Activated CD4-positive, alpha-beta T cell treated with anti-CD3 and anti-CD28 coated beads, Interleukin-2, amount 50 U/mL, for 48 hours (primary cell): Measurements from ENCODE around the gene NUP62.
A peak's percentile ranks its signal among the peaks of the same experiment; 100 is the strongest.
"Not testable (repeated sequence)": the region's sequence is repeated elsewhere in the genome, so short reads cannot be mapped to it uniquely, and the experiment has no call there.

Experiments used
- DNase-seq, 2 experiments: peaks; one replicate each; pipeline ENCODE4 v3.0.0-alpha.2; 2020

Gene NUP62, protein sequence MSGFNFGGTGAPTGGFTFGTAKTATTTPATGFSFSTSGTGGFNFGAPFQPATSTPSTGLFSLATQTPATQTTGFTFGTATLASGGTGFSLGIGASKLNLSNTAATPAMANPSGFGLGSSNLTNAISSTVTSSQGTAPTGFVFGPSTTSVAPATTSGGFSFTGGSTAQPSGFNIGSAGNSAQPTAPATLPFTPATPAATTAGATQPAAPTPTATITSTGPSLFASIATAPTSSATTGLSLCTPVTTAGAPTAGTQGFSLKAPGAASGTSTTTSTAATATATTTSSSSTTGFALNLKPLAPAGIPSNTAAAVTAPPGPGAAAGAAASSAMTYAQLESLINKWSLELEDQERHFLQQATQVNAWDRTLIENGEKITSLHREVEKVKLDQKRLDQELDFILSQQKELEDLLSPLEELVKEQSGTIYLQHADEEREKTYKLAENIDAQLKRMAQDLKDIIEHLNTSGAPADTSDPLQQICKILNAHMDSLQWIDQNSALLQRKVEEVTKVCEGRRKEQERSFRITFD

DNA sequence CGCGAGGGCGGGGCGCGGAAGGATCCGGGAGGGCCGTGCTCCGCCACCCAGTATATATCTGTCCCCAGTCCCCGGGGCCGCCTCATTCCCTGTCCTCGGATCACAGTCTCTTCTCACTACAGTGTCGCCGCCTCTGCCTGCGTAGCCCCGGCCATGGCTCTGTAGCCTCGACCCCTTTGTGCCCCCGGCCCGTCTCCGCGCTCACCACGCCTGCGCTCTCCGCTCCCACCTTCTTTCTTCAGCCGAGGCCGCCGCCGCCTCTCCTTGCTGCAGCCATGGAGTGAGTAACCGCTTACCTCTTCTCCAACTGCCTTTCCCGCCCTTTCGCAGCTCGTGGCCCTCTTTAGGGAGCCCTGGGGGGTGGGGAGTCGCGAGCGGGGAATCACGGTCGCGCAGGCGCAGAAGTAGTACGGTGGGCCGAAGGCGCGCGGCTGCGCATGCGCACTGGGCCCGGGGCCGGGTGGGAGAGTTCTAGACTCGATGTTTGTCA lies at the start of gene NUP62, which contains the start of gene ATF5:
TSS of gene NUP62 (minus strand) at position 384 of the 490 bp plus-strand sequence. CDS start 19,697 bp downstream, outside the sequence.
TSS of gene ATF5 (plus strand) at position 85 of the 490 bp plus-strand sequence. CDS start 1,646 bp downstream, outside the sequence.
- peak; percentile 91 to 94 for DNase-seq

DNA sequence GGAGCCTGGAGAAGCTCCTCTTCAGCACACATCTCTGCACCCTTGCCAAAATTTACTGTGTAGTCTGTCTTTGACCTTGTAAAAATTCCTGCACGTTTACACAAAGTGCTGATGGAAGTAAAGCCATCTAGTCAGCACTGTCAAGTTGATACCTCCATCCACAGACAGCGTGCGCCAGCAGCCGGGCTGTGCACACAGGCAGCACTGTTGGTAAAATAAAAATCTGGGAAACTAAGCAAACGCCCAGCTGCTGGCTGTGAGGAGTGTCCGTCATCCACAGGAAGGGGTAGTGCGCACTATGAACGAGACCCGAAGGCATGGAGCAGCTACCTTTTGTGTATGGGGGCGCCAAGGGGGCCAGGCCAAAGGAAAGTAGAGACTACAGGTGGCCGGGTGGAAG lies 49.0 kb upstream of the NUP62 start:
- DNase-seq, result no peak

DNA sequence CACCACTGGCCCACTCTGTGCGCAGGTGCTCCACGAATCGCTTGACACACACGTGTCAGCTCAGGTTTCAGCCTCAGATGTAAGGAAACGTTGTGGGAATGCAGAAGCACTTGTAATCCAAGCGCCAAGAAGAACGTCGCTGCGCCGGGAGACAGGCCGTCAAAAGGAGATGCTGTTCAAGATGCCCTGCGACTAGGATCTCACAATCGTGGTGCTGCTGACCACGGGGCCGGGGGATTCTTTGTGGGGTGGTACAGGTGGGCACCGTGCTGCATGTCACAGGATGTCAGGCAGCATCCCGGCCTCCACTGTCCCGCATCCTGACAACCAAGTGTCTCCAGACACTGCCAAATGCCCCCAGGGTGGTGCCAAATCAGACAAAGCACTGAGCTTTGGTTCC lies 48.6 kb upstream of the NUP62 start:
- no peak for DNase-seq

DNA sequence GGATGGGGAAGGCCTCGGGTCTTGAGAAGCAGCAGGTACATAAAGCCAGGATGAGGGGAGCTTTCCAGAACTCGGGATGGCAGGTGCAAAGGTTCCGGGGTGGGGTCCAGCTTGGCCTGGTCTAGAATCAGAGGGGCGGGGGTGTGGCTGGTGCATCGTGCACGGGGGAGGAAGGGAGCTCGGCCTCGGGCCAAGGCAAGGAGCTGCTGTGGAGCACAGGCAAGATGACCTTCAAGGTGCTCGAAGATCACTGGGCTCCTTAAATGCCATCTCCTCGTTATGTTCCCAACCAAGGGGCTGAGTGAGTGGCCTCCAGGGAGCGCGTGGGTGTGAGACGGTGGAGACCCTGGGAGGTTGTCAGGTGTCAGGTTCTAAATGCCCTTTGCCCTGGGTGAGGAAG lies 47.8 kb upstream of the NUP62 start:
- DNase-seq, result no peak

DNA sequence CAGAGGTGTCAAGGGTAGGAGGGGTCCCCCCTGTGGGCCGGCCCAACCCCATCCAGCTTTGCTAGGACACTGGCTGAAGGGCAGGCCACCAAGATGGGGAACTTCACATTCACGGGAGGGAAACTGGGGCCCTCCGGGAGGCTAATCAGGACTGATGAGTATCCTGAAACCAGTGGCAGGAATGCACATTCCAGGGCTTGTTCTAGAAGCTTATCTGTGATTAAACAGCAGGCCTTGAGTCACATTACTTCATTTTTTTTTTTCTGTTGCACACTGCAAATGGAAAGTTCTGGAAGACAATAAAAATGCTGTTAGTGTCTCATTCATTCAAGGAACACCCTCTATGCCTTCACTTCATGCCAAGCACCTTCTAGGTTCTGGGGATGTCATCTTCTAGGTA lies 47.2 kb upstream of the NUP62 start:
- DNase-seq, result no peak

DNA sequence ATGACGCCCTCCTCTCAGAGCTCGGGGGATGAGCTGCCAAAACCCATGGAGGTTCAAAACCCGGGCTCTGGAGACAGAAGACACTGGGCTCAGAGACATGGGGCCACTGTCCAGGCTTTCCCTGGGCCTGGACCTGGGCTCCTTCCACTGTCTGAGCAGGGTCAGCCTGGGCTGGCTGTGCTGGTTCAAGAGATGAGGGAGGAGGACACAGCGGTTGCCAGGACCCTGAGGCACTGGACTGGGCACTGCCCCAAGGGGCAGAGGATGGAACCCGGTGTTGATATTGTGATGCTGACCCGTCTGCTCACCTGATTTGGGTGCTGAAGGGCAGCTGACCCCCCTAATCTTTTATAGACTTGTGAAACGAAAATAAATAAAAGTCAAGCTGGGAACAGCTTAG lies 45.7 kb upstream of the NUP62 start:
- DNase-seq, result no peak

DNA sequence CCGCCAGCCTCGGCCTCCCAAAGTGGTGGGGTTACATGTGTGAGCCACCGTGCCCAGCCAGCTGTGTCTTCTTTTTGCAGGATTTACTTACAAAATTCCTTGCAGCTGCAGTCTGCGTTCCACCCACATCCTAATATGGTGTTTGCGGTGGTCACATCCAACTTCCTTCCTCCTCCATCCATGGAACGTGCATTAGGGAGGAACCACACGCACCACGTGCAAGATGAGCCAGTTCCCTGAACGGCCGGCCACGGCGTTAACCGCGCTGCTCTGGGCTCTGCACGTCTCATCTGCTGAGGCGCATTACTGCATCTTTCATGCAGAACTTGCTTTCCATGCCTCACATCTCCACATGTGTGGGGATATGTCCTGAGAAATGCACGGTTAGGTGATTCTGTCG lies 44.7 kb upstream of the NUP62 start:
- DNase-seq, result no peak

DNA sequence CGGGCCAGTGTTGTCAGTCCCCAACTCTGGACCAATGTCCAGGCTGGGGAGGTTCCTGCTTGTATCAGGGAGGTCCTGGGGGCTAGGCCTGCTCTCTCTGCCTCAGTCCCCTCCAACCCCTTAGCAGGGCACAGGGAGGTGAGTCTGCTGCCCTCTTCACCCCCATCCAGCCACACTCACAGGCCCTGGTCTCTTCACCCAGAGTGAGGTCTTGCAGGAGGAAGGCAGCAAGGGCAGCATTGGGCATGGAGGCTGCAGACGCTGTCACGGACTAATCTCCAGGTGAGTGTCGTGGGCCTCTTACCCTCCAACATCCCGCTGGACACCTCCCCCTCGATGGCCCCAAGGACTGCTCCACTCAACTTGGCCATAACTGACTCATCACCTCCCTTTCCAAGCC lies 43.5 kb upstream of the NUP62 start:
- no peak for DNase-seq

DNA sequence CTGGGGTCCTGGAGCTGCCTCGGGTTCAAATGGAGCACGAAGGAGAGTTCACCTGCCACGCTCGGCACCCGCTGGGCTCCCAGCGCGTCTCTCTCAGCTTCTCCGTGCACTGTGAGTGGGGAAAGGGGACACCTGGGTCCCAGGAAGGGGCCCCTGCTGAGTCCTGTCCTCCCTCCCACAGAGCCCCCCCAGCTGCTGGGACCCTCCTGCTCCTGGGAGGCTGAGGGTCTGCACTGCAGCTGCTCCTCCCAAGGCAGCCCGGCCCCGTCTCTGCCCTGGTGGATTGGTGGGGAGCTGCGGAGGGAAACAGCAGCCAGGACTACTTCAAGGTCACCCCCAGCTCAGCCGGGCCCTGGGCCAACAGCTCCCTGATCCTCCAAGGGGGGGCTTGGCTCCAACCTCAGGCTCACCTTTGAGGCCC lies 42.7 kb upstream of the NUP62 start:
- DNase-seq, result no peak

DNA sequence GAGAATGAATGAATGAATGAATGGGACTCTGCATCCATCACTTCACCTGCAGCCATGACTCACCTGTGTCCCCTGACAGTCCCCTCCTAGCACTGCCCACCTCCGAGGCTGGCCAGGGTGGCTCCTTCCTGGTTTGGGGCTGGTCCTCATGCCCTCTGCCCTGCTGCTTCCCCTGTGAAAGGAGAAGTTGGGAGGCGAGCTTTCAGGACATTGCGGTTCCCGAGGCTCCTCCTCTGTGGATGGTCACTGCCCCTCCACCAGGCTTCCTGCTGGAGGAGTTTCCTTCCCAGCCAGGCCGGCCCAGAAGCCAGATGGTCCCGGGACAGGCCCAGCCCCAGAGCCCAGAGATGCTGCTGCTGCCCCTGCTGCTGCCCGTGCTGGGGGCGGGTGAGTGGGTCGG lies 40.1 kb upstream of the NUP62 start:
- not testable (repeated sequence) for DNase-seq

DNA sequence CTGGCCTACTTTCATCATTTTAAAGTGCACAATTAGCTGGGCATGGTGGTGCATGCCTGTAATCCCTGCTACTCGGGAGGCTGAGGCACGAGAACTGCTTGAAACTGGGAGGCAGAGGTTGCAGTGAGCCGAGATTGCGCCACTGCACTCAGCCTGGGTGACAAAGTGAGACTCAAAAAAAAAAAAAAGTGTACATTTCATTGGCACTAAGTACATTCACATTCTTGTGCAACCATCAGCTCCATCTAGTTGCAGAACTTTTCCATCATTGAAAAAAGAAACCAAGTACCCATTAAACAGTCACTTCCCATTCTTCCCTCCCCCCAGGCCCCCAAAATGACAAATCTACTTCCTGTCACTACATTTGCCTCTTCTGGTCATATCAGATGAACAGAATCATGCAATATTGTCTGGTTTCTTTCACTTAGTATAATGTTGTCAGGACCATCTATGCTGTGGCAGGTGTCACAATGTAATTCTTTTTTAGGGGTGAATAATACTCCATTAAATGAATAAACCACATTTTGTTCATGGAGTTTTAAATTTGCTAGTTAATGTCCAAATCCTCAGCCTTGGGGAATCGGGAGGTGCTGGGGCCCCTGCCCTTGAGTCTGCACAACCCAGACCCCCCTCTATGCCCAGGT lies 39.1 kb upstream of the NUP62 start:
- no peak for DNase-seq

DNA sequence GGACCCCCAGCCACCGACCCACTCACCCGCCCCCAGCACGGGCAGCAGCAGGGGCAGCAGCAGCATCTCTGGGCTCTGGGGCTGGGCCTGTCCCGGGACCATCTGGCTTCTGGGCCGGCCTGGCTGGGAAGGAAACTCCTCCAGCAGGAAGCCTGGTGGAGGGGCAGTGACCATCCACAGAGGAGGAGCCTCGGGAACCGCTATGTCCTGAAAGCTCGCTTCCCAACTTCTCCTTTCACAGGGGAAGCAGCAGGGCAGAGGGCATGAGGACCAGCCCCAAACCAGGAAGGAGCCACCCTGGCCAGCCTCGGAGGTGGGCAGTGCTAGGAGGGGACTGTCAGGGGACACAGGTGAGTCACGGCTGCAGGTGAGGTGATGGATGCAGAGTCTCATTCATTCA lies 31.7 kb upstream of the NUP62 start, which contains the start of gene SIGLEC11:
TSS of gene SIGLEC11 (minus strand) at position 193 of the 400 bp plus-strand sequence. CDS start at position 102, 91 bp downstream.
- DNase-seq, result not testable (repeated sequence)

DNA sequence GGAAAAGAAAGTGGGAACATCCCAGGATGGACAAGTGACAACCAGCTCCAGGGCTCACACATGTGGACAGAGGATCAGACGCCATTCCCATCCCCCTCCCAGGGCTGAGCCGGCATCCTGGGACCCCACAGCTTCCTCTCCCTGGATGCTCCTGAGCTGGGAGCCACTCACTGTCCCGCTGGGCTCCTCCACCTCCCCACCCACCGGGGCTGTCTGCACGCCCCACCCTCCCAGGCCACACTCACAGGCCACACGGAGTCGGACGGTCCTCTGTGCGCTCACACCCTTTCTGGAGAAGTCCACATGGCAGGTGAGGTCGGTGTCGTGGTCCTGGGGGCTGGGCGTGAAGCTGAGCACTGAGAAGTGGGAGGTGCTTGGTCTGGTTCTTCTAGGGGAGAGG lies 30.6 kb upstream of the NUP62 start:
- not testable (repeated sequence) for DNase-seq

DNA sequence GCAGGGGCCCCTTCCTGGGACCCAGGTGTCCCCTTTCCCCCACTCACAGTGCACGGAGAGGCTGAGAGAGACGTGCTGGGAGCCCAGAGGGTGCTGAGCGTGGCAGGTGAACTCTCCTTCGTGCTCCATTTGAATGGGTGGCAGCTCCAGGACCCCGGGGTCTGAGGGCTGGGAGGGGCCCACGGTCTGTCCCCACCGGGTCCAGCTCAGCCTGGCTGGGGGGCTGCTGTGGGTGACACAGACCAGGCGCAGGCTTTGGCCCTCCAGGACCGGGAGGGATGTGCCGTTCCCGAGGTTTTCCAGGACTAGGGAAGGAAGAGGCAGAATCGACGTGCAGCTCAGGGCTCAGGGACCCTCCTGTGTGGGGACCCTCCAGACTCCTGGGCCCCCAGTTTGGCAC lies 29.3 kb upstream of the NUP62 start:
- not testable (repeated sequence) for DNase-seq

DNA sequence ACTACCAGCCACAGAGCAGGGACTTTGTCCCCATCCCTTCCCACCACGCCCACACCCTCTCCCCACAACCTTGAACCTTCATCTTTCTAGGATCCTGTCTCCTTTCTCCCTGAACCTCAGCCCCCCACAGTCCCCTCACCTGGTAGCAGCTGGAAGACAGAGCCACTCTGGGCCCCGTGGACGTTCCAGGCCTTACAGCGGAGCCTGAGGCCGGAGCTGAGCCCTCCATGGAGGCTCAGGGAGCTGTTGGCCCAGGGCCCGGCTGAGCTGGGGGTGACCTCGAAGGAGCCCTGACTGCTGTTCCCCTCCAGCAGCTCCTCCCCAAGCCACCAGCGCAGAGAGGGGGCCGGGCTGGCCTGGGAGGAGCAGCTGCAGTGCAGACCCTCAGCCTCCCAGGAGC lies 28.8 kb upstream of the NUP62 start:
- DNase-seq, result not testable (repeated sequence)

DNA sequence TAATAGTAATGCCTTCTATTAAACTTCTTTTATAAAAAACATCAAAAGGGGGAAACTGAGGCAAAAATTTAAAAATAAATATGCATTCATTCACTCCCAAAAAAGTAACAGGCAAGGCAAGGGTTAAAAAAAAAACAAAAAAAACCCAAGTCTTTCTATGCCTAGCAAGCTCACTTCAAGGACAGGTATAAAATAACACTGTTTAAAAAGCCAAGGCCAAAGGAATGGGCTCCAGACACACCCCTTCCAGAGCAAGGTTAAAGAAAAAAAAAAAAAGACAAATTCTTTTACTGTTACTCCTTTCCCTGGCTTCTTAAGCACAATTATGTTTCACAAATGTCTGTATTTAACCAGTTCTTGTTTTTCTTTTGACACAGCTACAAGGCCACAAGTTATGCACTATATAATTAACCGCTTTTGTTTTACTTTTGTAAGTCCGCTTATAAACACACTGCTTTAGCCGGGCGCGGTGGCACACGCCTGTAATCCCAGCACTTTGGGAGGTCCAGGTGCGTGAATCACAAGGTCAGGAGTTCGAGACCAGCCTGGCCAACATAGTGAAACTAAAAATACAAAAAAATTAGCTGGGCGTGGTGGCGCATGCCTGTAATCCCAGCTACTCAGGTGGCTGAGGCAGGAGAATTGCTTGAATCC lies 28.1 kb upstream of the NUP62 start:
- DNase-seq, result no peak

DNA sequence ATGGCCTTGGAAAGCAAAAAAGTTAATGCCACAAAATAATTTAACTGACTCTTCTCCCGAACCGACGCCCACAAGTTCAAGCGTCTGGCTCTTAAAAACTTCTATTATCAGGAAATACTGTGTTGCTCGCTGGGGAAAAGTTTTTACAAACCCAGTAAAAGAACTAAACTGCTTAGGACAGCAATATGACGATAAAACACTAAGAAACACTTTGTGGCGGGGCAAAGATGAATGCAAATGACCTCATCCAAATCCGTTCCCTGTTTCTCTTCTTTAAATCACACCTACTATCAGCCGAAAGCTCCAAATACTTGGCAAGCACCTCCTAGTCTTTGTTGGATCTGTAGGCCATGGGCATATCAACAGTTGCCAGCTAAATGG lies 26.8 kb upstream of the NUP62 start:
- DNase-seq, result no peak

DNA sequence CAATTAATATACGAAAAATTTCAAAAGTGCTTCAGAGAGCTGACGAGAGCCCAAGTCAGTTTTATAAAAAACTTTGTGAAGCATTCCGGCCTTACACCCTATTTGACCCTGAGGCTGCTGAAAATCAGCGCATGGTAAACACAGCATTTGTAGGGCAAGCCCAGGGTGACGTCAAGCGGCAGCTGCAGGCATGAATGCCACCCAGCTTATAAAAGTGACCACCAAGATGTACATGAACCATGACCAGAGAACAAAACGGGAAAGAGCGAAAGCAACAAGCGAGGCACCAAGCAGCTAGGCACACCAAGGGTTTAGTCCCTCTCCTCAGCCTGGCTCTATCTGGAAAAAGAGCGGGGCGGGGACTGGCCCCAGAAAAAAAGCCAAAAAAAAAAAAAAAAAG lies 25.6 kb upstream of the NUP62 start:
- no peak for DNase-seq

DNA sequence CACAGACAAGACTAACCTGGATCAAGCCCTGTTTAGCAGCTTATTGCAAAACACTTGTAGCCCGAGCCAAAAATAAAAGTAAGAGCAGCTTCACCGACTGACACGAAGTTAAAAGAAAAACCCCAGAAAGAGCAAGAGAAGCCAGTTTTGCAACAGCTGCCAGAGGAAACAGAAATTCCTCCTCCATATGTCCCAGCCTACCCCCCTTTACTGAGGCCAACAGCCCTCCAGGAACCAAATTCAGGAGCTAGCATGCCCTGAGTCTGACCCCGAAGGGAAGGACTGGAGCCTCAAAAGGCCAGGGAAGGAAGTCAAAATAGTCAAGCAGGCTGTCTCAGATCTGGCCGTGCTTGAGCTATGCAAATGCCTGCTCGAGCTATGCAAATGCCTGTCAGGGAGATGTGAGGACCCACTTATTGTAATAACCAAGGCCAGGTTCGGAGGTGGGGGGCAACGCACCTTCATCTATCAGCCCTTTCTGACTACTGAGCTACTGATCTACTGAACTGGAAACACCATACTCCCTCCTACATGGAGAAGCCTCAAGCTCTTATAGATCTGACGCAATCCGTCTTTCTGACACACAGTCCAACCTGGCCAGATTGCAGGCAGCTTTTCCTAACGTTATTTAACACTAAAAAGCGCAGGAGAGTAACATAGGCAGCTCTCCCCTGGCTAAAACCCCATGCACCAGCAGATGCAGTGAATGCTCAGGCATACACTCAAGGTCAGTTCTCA lies 25.0 kb upstream of the NUP62 start:
- DNase-seq, result no peak

DNA sequence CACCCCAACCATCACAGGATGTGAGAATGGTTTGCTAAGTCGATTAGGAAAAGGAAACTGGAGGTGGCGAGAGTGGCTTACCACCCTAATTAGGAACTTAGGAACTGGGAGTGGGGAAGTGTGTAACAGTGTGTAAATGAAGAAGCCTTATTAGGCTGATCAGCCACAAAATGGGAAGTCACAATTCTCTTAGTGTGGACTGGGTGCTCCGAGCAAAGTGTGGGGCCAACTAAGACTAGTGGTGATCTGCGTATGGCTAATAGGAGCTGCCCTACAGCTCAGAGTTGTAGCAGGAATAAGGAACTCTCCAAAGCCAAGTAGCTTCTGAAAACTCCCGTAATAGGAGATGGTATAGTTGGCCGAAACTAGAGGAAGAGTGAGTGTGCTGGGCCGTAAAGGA lies 24.1 kb upstream of the NUP62 start:
- DNase-seq, result no peak

DNA sequence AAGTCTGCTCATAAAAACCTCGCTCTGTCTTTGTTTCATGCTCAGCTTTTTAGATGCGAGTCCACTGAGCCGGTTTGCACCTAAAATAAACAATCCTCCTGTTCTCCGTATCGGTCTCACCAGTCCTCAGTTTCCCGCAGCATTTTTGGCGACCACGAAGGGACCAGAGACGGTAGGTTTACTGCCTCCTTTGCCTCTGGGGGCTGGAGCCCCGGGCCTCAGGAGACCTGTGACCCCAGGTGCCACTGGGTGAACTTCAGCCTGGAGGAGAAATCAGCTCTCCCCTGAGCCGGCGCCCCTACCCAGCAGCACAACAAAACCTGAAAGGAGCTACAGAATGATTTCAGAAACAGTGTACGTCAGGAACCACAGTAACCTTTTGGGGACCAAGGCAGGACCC lies 23.6 kb upstream of the NUP62 start:
- DNase-seq, result no peak

DNA sequence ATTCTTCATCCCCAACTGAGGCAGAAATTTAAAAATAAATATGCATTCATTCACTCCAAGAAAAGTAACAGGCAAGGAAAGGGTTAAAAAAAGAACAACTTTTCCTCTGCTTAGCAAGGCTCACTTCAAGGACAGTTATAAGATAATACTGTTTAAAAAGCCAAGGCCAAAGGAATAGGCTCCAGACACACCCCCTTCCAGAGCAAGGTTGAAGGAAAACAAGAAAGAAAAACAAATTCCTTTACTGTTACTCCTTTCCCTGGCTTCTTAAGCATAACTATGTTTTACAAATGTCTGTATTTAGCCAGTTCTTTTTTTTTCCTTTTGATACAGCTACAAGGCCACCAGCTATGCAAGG lies 23.2 kb upstream of the NUP62 start:
- DNase-seq, result no peak
